ENCODE measurements around the gene PON3.

DNA sequence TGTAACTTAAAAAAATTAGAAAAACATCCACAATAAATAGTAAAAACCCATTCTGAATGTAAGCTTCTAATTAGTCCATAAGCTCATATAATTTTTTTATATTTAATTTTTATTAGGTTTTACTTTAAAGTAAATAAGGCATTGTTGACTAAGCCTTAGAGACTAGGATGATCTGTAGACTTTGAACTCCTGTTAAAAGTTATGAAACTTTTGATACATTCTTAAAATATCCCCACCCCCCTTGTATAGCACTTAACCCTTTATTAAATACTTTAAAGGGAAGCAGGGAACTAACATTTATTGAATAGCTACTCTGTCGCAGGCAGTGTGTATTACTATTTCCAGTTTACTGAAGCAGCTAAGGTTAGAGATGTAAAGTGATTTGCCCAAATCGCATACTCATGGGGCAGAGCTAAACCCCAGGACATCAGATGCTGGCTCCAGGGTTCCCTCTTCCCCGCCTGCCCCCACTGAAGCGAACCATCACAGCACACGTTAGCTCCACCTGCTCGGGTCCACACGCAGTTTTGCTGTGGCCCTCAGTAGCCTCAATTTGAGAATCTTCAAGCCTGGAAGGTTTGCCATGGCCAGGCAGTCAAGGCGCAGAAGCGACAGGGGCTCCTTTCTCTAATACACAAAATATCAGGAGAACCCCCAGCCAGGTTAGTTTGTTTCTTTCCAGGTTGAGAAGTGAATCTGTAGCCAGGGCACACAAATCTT is 72.6 kb downstream of the PON3 start:
- TF ChIP-seq CTCF (IDR thresholded peaks at IDR 0.05; ENCODE audit: poor library complexity) (no peak), EZH2 (IDR thresholded peaks at IDR 0.05; ENCODE audit: borderline replicate concordance) (no peak)
